Measurements from ENCODE around the gene VPS8.

VPS8 gene

GRCh38 chr3:184780981-184781515 lies 30.9 kb upstream of the VPS8 start:
- DNase-seq (ENCODE audit: extremely low read depth, insufficient read length) = no peak
- TF ChIP-seq CTCF (IDR thresholded peaks at IDR 0.05; ENCODE audit: insufficient read depth, low read length, poor library complexity, severe bottlenecking) = no peak
- H3K4me3 ChIP-seq (replicated peaks; ENCODE audit: low read depth, low read length) = no peak overlapping the region
- no peaks in the 10 kb centered on the region for H3K36me3 ChIP-seq (ENCODE audit: control insufficient read depth, insufficient read depth, low read length)
- H3K27me3 ChIP-seq (replicated peaks; ENCODE audit: control insufficient read depth, insufficient read depth, low read length) = no peaks in the 10 kb centered on the region; the same call in 1 of the 2 replicates

GRCh38 chr3:184781801-184782200 lies 30.2 kb upstream of the VPS8 start:
- Histone ChIP-seq H3K36me3 (ENCODE audit: control insufficient read depth, insufficient read depth, low read length) (no peaks in the 10 kb centered on the region), H3K4me3 (replicated peaks; ENCODE audit: low read depth, low read length) (no peak overlapping the region), H3K27me3 (replicated peaks; ENCODE audit: control insufficient read depth, insufficient read depth, low read length) (no peaks in the 10 kb centered on the region)
- no peak for DNase-seq (ENCODE audit: extremely low read depth, insufficient read length)
- no peak for TF ChIP-seq CTCF (IDR thresholded peaks at IDR 0.05; ENCODE audit: insufficient read depth, low read length, poor library complexity, severe bottlenecking)

GRCh38 chr3:184783319-184783718 lies 28.6 kb upstream of the VPS8 start:
- Histone ChIP-seq H3K36me3 (ENCODE audit: control insufficient read depth, insufficient read depth, low read length) (no peaks in the 10 kb centered on the region), H3K27me3 (replicated peaks; ENCODE audit: control insufficient read depth, insufficient read depth, low read length) (no peaks in the 10 kb centered on the region), H3K4me3 (replicated peaks; ENCODE audit: low read depth, low read length) (no peak overlapping the region)
- no peak for TF ChIP-seq CTCF (IDR thresholded peaks at IDR 0.05; ENCODE audit: insufficient read depth, low read length, poor library complexity, severe bottlenecking)
- no peak for DNase-seq (ENCODE audit: extremely low read depth, insufficient read length)

- no peak overlapping the region for H3K4me3 ChIP-seq (replicated peaks; ENCODE audit: low read depth, low read length)
- no peak for TF ChIP-seq CTCF (IDR thresholded peaks at IDR 0.05; ENCODE audit: insufficient read depth, low read length, poor library complexity, severe bottlenecking)
- no peak for DNase-seq (ENCODE audit: extremely low read depth, insufficient read length)
- H3K36me3 ChIP-seq (ENCODE audit: control insufficient read depth, insufficient read depth, low read length) = no peaks in the 10 kb centered on the region
- H3K27me3 ChIP-seq (replicated peaks; ENCODE audit: control insufficient read depth, insufficient read depth, low read length) = no peaks in the 10 kb centered on the region
Measured at GRCh38 chr3:184784731-184785500, 27.1 kb upstream of the VPS8 start.

- TF ChIP-seq CTCF (IDR thresholded peaks at IDR 0.05; ENCODE audit: insufficient read depth, low read length, poor library complexity, severe bottlenecking) = no peak
- DNase-seq (ENCODE audit: extremely low read depth, insufficient read length) = no peak
- Histone ChIP-seq H3K4me3 (replicated peaks; ENCODE audit: low read depth, low read length) (no peak overlapping the region), H3K36me3 (ENCODE audit: control insufficient read depth, insufficient read depth, low read length) (no peaks in the 10 kb centered on the region), H3K27me3 (replicated peaks; ENCODE audit: control insufficient read depth, insufficient read depth, low read length) (no peaks in the 10 kb centered on the region; the same call in 1 of the 2 replicates)
Measured at GRCh38 chr3:184785890-184786279, 26.1 kb upstream of the VPS8 start.
